Astrocyte of the cerebellum (primary cell): ENCODE measurements around the gene RAC3.

Experiments used
- DNase-seq: peaks from one replicate; pipeline ENCODE4 v3.0.0-alpha.2; 2011; ENCODE audit warnings: low read depth
- H3K4me3 ChIP-seq: 2 replicates; pipeline ENCODE4 v1.5.1; 2011; ENCODE audit warnings: mild to moderate bottlenecking, low read depth, low read length, moderate library complexity
- in situ Hi-C: cut with HindIII; loops from 2 replicates; pipeline ENCODE4 v1.10.0; 2017; ENCODE audit warnings: low sequenced_read_pairs
- TF ChIP-seq, protein P1 (sequence below): IDR thresholded peaks from 2 replicates; pipeline ENCODE4 v1.5.1; 2012; ENCODE audit warnings: low read length, low read depth, moderate library complexity, mild to moderate bottlenecking; ENCODE audit errors: missing control alignments

Gene RAC3

DNA sequence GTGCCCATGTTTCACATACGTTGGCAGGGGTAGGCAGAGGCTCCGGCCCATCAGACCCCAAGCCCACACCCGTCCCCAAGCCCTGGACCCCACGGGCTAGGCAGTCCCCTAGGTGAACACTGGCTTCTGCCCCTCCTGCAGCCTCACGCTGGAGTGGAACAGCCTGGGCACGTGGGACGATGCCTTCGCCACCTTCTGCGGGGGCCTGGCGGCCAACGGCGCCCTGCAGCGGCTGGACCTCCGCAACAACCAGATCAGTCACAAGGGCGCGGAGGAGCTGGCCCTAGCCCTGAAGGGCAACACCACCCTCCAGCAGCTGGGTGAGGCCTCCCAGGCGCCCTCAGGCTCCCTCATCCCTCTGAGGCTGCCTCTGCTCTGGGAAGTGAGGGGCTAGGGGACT lies 6.6 kb upstream of the RAC3 start:
- H3K4me3 ChIP-seq: no peak overlapping the region
- TF ChIP-seq, protein P1, sequence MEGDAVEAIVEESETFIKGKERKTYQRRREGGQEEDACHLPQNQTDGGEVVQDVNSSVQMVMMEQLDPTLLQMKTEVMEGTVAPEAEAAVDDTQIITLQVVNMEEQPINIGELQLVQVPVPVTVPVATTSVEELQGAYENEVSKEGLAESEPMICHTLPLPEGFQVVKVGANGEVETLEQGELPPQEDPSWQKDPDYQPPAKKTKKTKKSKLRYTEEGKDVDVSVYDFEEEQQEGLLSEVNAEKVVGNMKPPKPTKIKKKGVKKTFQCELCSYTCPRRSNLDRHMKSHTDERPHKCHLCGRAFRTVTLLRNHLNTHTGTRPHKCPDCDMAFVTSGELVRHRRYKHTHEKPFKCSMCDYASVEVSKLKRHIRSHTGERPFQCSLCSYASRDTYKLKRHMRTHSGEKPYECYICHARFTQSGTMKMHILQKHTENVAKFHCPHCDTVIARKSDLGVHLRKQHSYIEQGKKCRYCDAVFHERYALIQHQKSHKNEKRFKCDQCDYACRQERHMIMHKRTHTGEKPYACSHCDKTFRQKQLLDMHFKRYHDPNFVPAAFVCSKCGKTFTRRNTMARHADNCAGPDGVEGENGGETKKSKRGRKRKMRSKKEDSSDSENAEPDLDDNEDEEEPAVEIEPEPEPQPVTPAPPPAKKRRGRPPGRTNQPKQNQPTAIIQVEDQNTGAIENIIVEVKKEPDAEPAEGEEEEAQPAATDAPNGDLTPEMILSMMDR: no peak
- no peak for DNase-seq
- in situ Hi-C loops: no loop called here

DNA sequence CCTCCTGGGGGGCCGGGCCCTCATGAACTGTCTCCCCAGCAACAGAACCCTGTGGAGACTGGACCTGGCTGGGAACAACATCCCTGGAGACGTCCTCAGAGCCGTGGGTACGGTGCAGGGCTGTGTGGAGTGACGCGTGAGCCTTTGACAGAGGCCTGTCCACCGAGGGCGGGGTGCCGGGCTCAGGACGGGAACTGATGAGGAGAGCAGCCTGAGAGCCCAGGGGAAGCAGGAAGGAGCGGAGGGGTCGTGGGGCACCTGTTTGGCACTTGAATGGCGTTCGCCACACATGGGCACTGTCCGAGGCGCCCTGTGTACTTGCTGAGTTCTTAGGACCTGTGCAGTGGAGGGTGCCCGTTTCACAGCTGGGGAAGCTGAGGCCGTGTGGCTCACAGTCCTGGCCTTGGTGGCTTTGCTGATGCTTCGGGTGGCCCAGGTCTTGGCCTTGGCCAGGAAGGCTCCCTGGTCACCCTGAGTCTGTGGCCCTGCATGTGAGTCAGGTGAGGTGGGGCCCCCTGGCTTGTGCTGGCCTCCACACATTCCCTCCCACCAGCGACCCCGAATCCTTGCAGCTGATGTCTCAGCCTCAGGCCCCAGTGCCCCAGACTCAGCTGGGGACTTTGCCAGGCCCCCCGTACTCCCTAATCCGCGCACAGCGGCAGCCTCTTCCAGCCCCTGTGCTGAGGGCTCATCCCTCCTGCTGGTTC lies 5.9 kb upstream of the RAC3 start:
- no peak overlapping the region for H3K4me3 ChIP-seq
- TF ChIP-seq, protein P1: no peak
- in situ Hi-C loops: no loop called here
- no peak for DNase-seq

DNA sequence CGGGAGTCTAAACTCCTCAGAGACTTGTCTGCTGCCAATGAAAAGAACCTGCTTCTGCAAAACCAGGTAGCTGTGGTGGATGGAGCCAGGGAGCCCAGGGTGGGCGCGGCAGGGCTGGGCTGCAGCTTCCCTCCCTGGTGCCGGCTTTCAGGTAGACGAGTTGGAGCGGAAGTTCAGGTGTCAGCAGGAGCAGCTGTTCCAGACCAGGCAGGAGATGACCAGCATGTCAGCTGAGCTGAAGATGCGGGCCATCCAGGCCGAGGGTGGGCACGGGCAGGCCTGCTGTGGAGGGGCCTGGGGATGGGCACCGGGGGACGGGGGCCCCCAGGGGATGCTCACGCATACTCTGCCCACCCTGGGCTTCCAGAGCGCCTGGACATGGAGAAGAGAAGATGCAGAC lies 3.2 kb upstream of the RAC3 start:
- DNase-seq: no peak
- in situ Hi-C loops: no loop called here
- no peak overlapping the region for H3K4me3 ChIP-seq
- TF ChIP-seq, protein P1: no peak

DNA sequence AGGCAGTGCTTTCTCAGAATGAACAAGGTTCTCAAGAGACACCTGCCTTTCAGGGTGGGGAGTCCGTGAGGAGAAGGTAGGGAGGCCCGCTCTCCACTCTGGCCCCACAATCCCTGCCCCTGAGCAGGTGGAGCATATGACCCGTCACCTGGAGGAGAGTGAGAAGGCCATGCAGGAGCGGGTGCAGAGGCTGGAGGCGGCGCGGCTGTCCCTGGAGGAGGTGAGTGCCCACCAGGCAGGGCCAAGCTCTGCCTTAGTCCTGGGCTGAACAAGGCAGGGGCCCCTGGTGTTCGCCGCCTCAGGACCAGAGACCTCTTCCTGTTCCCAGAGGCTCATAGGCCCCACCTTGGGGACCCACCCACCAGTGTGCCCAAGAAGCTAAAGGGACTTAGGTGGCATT lies 2.5 kb upstream of the RAC3 start:
- in situ Hi-C loops: no loop called here
- DNase-seq: no peak
- no peak overlapping the region for H3K4me3 ChIP-seq
- TF ChIP-seq, protein P1: no peak

DNA sequence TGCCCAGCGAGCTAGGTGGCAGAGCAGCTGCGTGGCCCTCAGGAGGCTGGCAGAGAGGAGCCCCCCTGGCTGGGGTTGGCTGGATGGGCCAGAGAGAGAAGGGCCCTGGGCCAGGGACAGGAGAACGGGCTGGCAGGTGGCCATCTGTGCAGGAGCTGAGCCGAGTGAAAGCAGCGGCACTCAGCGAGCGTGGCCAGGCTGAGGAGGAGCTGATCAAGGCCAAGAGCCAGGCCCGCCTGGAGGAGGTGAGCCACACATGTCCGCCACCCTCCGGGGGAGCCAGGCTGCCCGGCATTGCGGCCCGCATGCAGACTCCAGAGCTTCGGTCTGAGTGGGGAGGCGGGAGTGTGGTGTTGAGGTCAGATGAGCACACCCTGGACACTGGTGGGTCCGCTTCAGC lies 2.1 kb upstream of the RAC3 start:
- DNase-seq: no peak
- no peak overlapping the region for H3K4me3 ChIP-seq
- in situ Hi-C loops: no loop called here
- TF ChIP-seq, protein P1: no peak

DNA sequence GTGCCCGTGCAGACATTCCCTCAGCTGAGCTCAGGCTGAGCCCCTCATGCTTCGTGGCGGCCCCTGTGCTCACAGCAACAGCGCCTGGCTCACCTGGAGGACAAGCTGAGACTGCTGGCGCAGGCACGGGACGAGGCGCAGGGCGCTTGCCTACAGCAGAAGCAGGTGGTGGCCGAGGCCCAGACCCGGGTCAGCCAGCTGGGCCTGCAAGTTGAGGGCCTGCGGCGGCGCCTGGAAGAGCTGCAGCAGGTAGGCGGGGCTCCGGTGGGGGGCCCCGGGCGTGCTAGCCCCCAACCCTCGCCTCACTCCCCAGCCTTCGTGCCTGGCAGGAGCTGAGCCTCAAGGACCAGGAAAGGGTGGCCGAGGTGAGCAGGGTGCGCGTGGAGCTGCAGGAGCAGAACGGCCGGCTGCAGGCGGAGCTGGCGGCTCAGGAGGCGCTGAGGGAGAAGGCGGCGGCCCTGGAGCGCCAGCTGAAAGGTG lies 1.4 kb upstream of the RAC3 start:
- in situ Hi-C loops: loop anchor here (10.0 kb wide), 2 partner anchors 55 to 105 kb away; partner anchors contain the start of gene ASPSCR1
- TF ChIP-seq, protein P1: no peak
- DNase-seq: no peak
- H3K4me3 ChIP-seq: no peak overlapping the region
